ENCODE data around the gene CA12.
A peak's percentile ranks its signal among the peaks of the same experiment; 100 is the strongest.

The CA12 gene

DNA sequence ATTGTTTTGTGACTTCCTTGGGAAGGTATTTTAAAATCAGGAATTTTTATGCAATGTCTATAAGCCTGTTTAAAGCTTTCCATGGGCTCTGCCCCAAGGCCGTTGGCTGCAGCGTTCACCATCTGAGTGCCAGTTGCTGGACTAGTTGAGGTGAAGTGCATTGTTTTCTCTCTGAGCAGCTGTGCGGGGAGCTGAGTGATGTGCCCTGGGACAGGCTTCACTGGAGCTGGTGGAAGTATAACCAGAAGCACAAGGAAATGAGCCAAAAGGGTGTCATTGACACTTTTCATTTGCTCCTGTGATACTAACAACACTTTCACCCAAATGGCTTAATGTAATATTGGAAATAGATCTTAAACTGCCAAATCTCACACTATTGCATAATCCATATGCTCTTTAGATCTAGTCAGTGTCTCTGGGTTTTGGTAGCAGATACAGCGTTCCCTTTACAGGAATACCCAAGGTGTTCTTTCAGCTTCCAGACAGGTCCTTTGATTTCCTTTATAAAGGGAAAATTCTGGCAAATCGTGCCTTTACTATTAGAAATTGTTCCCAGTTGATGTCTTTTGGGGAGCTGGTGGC lies 75.1 kb downstream of the CA12 start:
- no peak for DNase-seq (ENCODE audit: low read depth)

DNA sequence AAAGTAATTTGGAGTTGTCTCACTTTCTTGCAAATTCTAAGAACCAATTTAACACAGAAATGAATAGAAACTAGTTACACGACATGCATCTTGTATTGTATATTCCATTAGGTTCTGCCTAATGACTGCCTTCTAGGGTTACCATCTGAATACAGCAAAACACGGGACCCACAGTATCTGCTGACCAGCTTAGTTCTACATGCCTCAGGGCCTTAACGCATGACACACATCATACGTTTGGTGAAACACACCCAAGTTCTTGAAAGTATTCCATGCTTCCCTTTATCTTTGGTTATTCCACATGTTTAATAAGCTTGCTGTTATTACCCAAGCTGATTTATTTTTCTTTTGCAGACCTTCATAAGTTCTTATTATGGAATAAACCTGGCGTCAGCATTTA lies 76.4 kb downstream of the CA12 start:
- no peak for DNase-seq (ENCODE audit: low read depth)

DNA sequence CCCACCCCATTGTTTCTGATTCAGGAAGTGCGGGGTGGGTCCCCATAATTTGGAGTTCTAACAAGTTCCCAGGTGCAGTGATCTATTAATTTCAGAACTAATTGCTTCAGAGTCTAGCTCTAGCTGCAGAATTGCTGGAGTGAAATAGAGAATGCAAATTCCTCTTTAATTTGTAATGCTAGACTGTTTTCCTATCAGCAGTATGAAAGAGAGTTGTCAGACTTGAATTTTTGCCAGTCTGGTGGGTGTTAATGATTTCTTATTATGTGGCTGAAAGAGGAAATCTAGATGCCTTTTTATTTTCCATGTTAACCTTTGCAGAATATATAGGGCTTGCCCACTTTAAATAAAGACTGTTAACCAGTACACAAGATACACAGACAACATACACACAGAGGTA lies 80.6 kb downstream of the CA12 start:
- no peak for DNase-seq (ENCODE audit: low read depth)

DNA sequence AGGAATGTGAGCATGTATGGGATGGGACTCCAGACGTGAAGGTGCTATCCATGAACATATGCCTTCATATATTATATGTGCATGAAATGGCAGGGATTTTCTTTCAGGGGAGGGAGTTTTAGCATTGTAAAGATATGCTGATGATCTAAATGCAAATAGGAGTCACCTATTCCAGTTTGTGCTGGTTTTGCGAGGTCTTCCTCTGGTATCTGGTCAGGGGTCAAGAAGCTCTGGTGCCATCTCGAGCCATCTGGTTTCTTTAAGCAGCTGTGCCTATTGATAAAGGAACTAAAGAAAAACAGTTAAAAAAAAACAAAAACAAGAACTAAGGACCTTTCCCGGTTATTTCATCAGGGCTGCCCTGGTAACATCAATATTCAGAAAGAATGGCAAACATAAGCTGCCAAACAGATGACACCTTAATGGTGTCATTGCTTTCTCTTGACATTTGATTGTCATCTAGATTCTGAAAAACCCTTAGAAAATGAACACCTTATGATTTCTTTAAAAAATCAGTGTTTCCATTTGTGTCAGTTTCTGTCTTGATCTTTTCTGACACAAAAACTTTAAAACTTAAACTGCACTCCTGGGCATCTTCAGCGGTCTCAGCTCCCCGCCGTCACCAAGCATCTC lies 81.6 kb downstream of the CA12 start:
- no peak for DNase-seq (ENCODE audit: low read depth)

DNA sequence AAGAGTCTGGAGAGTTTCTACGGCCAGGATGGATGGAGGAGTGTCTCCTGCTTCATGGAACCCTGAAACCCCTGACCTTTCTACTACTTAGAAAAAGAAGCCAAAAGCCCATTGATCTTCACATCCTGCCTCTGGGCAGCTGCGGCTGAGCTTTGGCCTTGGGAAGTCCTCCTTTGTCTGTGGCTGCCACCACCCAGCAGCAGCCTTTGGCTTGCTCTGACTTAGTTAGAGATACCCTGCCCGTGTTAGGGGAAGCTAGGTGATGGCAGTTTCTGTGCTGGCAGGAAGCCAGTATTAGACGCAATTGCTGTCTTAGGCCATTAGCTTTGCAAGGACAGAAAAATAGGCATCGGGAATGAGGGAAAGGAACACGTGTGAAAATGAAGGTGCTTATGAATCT lies 85.5 kb downstream of the CA12 start:
- DNase-seq (ENCODE audit: low read depth), result no peak

DNA sequence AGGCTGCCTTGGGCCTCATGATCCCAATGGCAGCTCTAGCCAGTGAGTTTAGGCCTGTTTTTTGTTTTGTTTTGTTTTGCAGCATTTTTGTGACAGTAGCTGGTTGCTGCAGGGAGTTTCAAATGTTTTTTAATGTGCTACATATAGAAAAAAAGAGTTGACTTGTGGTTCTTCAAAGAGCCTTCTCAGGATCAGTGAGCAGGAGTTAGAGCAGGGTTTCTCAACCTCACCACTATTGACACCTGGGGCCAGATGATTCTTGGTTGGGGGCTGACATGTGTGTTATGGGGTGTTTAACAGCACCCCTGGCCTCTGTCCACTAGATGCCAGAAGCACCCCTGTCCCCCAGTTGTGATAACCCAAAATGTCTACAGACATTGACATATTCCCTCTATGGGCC lies 86.3 kb downstream of the CA12 start:
- no peak for DNase-seq (ENCODE audit: low read depth)

DNA sequence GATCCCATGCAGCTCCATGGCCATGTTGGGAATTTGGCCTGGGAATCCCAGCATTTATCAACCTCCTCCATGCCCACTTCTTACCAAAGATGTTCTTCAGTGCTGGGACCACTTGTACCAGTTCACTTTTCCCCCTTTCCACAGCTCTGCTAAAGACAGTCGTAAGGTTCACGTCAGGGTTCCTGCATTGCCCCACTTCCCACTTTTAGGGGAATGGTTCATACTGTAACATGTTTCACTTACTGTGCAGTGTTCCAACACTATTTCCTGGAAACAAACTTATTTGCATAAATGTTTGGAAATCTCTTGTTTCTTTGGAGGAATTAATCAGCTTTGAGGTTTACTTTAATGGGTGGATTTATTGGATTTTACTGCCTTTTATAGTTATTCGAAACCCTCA lies 87.3 kb downstream of the CA12 start:
- DNase-seq (ENCODE audit: low read depth), result no peak

DNA sequence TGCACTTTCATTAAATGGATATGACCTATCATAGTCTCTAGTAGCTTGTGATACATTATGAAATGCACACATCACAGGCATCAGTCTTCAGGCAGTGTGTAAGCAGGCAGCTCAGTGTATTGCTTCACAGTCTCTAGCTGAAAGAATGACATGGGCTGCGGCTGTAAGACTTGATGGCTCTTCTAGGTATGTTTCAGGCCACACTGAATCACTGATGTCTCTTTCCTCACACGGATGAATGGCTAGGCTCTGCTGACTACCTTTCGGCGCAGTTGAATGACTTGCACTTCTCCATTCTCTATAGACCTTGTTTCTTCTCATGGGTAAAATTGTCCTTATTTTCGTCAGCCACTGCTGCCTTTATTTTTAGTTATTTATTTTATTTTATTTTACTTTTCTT lies 88.9 kb downstream of the CA12 start:
- DNase-seq (ENCODE audit: low read depth), result no peak

DNA sequence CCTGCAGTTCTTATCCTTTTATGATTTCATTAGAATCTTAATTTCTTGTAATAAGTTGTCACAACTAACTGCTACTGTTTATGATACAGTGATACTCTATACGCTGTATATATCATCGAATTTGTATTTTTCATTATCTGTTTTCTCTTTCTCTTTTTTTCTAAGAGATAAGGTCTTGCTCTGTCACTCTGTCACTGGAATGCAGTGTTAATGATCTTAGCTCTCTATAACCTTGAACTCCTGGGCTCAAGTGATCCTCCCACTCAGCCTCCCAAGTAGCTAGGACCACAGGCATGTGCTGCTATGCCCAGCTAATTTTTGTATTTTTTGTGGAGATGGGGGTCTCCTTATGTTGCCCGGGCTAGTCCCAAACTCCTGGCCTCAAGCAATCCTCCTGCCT lies 89.4 kb downstream of the CA12 start:
- no peak for DNase-seq (ENCODE audit: low read depth)

DNA sequence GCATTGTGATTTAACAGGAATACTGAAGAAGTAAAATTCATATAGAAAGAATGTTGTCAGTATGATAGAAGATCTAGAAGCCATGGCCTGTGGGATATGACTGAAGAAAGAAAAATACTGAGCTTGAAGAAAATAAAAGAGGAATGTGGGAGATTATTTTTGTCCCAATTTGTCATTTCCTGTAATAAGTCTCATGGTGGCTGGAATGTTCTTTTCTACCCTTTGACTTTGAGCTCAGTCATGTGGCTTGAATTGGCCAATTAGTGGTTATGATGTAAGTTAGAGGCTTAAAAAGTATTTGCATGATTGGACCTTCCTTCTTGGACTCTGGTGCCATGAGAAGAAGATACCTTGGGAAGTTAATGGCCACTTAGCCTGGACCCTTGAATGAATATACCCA lies 90.1 kb downstream of the CA12 start:
- no peak for DNase-seq (ENCODE audit: low read depth)

DNA sequence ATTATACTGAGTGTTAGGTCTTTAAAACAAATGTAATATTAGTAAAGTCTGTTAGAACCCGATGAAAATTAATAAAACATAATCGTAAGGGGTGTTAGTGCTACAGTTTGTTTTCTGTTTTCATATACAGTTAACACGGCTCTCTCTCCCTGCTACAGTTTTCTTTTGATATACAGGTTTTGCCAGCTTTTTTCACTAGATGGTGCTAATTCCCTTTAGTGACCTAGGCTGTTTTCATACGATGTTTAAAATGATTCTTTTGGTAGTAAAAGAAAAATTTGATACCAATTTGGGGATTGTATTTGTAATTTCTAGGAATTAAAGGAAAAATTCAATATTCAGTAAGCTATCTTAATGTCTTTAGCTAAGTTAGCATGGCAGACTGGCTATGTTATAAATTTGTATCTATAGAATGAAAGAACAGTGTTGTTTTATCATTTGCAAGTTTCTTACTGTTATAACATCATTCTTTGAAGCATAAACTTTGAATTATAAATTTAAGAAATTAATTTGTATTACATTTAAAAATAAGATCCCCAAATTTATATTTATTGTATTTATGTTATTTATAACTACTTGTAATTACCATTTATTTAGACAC lies 92.8 kb downstream of the CA12 start:
- no peak for DNase-seq (ENCODE audit: low read depth)

DNA sequence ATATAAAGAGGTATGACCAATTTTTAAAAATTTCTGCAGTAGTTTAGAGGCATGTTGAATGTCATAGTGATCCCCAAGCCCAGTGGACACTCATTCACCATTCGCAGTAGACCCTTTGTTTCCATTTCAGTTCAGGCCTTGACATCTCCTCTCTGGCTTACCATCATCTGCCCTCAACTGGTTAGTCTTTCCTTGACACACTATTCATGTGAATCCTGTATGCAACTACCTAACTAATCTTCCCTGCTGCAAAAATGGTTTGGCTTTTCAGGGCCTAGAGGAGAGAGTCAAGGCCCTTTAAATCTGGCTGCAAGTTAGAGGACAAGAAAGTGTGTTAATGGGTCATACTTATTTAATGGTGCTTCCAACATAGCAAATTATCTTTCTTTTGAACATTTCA lies 93.3 kb downstream of the CA12 start:
- no peak for DNase-seq (ENCODE audit: low read depth)

DNA sequence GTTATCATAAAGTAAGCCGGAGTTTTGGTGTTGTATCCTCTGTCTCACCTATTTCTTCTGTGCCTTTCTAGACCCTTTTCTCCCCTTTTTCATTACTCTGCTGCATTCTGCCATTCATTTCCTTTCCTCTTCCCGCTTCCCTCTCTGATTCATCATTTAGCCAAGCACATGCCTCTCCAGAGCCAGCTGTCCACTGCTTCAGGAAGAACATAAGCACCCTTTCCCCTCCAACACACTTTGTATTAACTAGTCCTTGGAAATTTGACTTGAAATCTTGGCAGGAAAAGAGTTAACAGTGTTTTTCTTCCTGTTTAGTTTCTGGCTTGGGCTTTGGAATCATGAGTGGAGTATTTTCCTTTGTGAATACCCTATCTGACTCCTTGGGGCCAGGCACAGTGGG lies 94.5 kb downstream of the CA12 start:
- no peak for DNase-seq (ENCODE audit: low read depth)

DNA sequence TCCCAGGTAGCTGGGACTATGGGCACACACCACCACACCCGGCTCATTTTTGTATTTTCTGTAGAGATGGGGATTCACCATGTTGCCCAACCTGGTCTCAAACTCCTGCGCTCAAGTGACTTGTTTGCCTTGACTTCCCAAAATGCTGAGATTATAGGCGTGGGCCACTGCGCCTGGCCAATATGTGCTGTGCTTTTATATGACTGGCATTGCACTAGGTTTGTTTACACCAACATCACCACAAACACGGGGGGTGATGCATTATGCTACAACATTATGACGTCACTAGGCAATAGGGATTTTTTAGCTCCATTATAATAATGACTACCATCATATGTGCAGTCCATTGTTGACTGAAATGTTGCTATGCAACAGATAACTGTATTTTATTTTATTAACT lies 97.3 kb downstream of the CA12 start:
- no peak for DNase-seq (ENCODE audit: low read depth)

DNA sequence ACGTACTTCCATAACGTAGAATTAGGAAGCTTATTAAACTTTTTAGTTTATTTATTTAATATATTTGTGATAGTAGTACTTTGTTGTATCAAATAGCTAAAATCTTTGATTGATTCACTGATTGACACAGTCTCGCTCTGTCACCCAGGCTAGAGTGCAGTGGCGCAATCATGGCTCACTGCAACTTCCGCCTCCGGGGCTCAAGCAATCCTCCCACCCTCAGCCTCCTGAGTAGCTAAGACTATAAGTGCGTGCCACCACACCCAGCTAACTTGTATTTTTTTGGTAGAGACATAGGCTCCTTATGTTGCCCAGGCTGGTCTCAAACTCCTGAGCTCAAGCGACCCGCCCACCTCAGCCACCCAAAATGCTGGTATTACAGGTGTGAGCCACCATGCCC lies 98.5 kb downstream of the CA12 start:
- DNase-seq (ENCODE audit: low read depth), result no peak

DNA sequence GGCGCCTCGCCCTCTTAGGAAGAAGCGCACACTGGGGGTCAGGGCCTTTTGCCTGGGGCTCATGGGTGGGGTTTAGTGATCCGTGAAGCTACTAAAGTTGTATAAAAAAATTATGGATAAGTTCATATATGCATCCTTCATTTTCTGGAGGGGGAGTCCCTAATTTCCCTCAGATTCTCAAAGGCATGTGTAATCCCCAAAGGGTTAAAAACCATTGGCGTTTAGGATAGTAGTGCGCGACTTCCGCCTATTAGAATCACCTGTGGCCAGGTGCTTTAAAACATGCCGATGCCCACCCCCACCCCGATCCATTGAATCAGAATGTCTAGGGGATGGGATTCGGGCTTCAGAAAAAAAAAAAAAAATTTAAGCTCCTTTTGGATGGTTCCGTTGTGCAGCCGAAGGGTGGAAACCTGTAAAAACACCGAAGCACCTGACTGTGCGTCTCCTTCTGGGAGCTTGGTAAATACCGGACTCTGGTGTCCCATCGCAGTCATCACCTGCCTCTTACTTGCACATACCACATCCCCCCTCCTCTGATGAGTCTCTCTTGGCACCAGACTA lies 103.7 kb downstream of the CA12 start:
- no peak for DNase-seq (ENCODE audit: low read depth)

DNA sequence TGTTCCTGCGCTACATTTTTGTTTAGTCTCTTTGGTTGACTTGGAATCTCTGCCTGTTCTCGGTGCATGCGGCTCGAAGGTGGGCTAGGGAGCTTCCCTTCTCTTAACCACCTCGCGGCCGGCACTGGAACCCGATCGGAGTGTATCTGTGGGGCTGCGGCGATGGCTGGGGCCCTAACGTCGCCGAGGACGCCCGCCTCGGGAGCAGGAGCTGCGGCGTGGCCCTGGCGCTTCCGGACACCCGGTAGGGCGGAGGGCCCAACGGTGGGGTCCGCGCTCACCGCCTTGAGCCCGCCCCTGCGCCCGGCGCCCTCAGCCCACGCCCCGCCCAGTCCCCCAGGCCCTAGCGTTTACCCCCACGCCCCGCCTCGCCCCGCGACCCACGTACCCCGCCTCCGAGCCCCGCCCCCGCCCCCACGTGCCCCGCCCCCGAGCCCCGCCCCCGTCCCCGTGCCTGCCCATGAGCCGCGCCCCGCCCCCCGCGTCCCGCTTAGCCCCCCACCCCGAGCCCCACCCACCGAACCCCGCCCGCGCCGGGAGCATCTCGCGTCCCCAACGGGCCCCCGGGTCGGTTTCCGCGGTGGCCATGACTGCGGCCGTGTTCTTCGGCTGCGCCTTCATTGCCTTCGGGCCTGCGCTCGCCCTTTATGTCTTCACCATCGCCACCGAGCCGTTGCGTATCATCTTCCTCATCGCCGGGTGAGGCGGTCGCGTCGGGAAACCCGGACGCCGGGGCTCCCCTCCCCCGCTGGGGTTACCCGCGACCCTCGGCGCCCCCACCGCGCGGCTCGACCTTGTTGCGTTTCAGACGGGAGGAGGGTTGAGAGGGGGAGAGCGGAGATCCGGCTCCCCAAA lies 104.4 kb downstream of the CA12 start, which contains the start of gene APH1B:
TSS of gene APH1B (plus strand) at position 568 of the 855 bp plus-strand sequence. CDS start at position 587, 19 bp downstream.
- peak; percentile 42 for DNase-seq (ENCODE audit: low read depth)

DNA sequence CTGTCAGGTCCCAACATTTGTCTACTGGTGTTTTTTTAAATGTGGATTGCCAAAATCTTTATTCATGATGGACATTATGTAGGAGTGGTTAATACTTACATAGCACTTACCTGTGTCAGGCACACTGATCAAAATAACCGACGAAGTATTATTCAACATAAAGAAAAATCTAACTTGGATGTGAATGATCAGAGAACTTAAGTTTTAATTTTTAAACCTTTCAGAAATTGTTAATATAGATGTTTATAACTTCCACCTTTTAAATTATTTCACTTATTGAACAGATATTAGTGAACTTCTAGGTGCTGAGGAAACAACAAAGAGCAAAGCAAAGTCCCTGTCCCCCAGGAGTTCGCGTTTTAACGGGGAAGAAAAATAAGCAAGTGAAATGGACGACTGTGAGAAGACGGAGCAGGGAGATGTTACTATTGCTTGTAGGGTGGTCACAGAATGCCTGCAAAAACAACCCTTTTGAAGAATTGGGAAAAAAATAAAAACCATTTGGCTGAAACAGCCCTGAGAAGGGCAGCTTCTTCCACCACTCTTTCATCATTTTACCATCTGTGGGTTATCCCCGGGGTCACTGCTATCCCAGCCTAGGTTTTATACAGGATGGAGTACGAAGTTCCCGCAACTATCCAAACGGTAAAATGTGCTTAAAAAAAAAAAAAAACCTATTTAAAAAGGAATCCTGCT lies 105.2 kb downstream of the CA12 start:
- DNase-seq (ENCODE audit: low read depth), result no peak

DNA sequence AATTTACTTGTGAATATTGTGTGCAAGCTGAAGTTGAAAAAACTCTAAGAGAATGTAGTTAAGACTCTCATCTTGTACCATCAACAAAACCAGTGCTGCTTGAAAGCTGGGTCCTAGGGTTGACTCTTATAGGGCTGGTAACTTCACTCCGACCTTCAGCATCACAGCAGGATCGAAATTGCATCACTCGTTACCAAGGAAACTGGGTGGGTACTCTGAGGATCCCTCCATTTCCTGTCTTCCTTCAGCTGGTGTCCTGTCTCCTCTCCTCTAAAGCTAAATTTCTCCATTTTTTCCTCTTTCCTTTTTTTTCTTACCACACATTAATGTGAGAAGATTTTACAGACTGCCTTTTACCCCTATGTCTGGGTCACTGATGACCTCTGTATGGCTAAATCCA lies 107.2 kb downstream of the CA12 start:
- no peak for DNase-seq (ENCODE audit: low read depth)
